Esophagus (tissue), 2 donors: Measurements from ENCODE around the gene NLRP1. TPM values are rescaled to one million over a fixed set of nuclear protein-coding genes. Genes with fewer than 3 reads are reported as not detected.
"Not testable (repeated sequence)": the region's sequence is repeated elsewhere in the genome, so short reads cannot be mapped to it uniquely, and the experiment has no call there.

Source experiments
- H3K27ac ChIP-seq, 2 donors: one replicate each; pipeline ENCODE4 v1.5.1; 2013; ENCODE audit warnings: low read depth in 2 of 2, mild to moderate bottlenecking in 2 of 2, inconsistent platforms in 1 of 2, low read length in 1 of 2, moderate library complexity in 1 of 2
- H3K27me3 ChIP-seq, 2 donors: one replicate each; pipeline ENCODE4 v1.6.1; 2013; ENCODE audit warnings: low read length in 2 of 2, control low read depth in 1 of 2, mild to moderate bottlenecking in 1 of 2; ENCODE audit not compliant: insufficient read depth in 2 of 2, control insufficient read depth in 1 of 2
- H3K36me3 ChIP-seq, 2 donors: one replicate each; pipeline ENCODE4 v1.6.1; 2013; ENCODE audit warnings: low read length in 1 of 2; ENCODE audit not compliant: control insufficient read depth in 2 of 2, insufficient read depth in 2 of 2
- H3K4me1 ChIP-seq, 2 donors: one replicate each; pipeline ENCODE4 v1.6.1; 2013; ENCODE audit warnings: low read length in 1 of 2; ENCODE audit not compliant: control insufficient read depth in 2 of 2, insufficient read depth in 2 of 2
- H3K4me3 ChIP-seq, 2 donors: one replicate each; pipeline ENCODE4 v1.5.1; 2013; ENCODE audit warnings: low read length in 2 of 2, mild to moderate bottlenecking in 2 of 2, low read depth in 1 of 2, moderate library complexity in 1 of 2
- H3K9me3 ChIP-seq, 2 donors: one replicate each; pipeline ENCODE4 v1.6.1; 2013; ENCODE audit warnings: mild to moderate bottlenecking in 2 of 2, low read depth in 1 of 2, low read length in 1 of 2, moderate library complexity in 1 of 2; ENCODE audit not compliant: control insufficient read depth in 2 of 2, insufficient read depth in 1 of 2
- WGBS, 2 donors: extraction: QIAGEN DNeasy Blood & Tissue Kit; methylation state at CpG; one replicate each; pipeline ENCODE4 v1.1.7; 2013; 5-methylcytosine and 5-hydroxymethylcytosine counted together
- polyA plus RNA-seq, 2 donors: library from polyadenylated mRNA; stranded (reverse); fragments of 200-250 nt; gene quantifications; one replicate each; pipeline ENCODE4 v1.2.3, GENCODE V29; 2013
- donor health status: healthy with polysubstance abuse.
- donor health status: Bipolar disorder and iron deficiency.

NLRP1 gene
- polyA plus RNA-seq, 2 donors, result 8.6 to 26.4 TPM

DNA sequence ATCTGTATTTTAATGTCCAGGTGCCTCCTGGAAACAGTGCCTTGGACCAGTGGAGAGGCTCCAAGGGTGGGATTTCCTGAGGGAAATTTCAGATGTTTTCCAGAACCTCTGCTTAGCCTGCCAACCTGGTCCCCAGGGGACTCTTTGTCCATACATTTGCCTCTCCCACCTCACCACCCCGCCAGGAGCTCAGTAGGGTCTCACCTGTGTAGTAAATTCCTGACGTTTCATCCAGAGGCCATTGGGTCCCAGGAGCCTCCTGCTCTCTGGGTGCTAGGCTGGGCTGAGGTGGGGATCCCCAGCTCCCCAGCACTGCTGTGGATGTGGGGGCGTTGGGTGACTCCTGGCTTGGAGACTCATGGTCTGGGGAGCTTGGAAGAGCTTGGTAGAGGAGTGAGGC is 2.7 kb downstream of the NLRP1 start:
- Histone ChIP-seq H3K27me3 (no peaks in the 10 kb centered on the region), H3K4me3 (no peak overlapping the region), H3K27ac (no peak overlapping the region), H3K9me3 (no peaks in the 10 kb centered on the region), H3K36me3 (peaks cover 0 to 4% of the 10 kb centered on the region in 2 donors), H3K4me1 (peaks cover 9 to 18% of the 10 kb centered on the region in 2 donors)
- WGBS, 2 donors, result 72 to 83% methylated on average over 3 of the region's 3 CpGs

DNA sequence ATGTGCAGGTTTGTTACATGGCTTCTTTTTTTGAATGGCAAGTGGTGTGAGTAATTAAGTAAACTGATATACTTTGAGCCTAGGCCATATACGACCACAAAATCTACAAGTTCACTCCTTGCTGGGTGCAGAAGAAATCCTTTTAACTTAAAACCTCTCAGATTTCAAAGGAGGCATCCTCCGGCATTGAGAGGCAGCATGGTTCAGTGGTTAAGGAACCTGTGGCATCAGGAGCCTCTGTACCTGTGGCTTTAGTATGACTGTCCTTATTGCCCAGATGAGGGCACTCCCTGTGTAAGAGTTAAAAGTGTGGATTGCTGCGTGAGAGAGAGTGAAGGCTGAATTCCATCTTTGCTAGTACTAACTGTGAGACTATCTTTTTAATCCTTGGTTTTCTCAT is 3.3 kb downstream of the NLRP1 start:
- Histone ChIP-seq H3K27me3 (no peaks in the 10 kb centered on the region), H3K9me3 (no peaks in the 10 kb centered on the region), H3K4me3 (no peak overlapping the region), H3K4me1 (peaks cover 9 to 18% of the 10 kb centered on the region in 2 donors), H3K36me3 (peaks cover 0 to 4% of the 10 kb centered on the region in 2 donors), H3K27ac (no peak overlapping the region)
- WGBS, 2 donors, result 45 to 54% methylated on average over 3 of the region's 3 CpGs

DNA sequence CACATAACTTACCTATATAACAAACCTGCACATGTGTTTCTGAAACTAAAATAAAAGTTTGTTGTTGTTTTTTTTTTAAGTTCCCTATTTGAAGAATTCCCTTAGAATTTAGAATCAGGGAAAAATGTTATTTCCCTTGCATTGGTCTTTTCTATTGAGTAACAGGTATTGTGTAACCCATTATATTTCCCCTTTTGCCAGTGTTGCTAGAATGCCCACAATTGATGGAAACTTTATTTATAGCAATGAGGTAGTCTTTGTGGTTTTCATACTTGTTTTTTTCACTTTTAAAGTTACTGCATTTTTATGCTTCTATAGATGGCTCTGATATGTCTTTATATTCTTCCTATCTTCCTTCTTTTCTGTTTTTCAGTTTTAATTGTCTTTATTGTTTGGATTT is 3.9 kb downstream of the NLRP1 start:
- Histone ChIP-seq H3K4me1 (peaks cover 9 to 18% of the 10 kb centered on the region in 2 donors), H3K36me3 (peaks cover 0 to 4% of the 10 kb centered on the region in 2 donors), H3K27me3 (no peaks in the 10 kb centered on the region), H3K27ac (no peak overlapping the region), H3K4me3 (no peak overlapping the region), H3K9me3 (no peaks in the 10 kb centered on the region)

DNA sequence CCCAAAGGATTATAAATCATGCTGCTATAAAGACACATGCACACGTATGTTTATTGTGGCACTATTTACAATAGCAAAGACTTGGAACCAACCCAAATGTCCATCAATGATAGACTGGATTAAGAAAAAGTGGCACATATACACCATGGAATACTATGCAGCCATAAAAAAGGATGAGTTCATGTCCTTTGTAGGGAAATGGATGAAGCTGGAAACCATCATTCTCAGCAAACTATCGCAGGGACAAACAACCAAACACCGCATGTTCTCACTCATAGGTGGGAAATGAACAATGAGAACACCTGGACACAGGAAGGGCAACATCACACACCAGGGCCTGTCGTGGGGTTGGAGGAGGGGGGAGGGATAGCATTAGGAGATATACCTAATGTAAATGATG is 5.5 kb downstream of the NLRP1 start:
- H3K27ac ChIP-seq, H3K36me3 ChIP-seq, H3K27me3 ChIP-seq, H3K9me3 ChIP-seq, H3K4me3 ChIP-seq: not testable (repeated sequence)
- WGBS, 2 donors, result 91 to 92% methylated on average over 3 to 4 of the region's 4 CpGs
- H3K4me1 ChIP-seq, result peaks cover 6 to 13% of the 10 kb centered on the region in 2 donors

DNA sequence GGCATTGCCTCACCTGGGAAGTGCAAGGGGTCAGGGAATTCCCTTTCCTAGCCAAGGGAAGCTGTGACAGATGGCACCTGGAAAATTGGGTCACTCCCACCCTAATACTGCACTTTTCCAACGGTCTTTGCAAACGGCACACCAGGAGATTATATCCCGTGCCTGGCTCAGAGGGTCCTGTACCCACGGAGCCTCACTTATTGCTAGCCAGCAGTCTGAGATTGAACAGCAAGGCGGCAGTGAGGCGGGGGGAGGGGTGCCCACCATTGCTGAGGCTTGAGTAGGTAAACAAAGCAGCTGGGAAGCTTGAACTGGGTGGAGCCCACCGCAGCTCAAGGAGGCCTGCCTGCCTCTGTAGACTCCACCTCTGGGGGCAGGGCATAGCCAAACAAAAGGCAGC is 11.3 kb downstream of the NLRP1 start:
- not testable (repeated sequence) for H3K27me3 ChIP-seq, H3K4me1 ChIP-seq, H3K36me3 ChIP-seq, H3K9me3 ChIP-seq, H3K4me3 ChIP-seq, H3K27ac ChIP-seq
- 93 to 98% methylated on average over 6 to 7 of the region's 7 CpGs for WGBS, 2 donors

DNA sequence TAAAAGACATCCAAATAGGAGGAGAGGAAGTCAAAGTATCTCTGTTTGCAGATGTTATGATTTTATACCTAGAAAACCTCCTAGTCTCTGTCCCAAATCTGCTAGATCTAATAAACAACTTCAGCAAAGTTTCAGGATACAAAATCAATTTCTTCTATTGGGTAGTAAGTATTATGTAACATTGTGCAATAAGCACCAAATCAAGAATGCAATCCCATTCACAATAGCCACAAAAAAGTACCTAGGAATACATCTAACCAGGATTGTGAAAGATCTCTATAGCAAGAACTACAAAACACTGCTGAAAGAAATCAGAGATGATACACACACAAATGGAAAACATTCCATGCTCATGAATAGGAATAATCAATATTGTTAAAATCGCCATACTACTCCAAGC is 13.0 kb downstream of the NLRP1 start:
- Histone ChIP-seq H3K4me1 (no peaks in the 10 kb centered on the region), H3K27me3 (no peaks in the 10 kb centered on the region), H3K27ac (no peak overlapping the region), H3K4me3 (no peak overlapping the region), H3K36me3 (peaks cover 0 to 3% of the 10 kb centered on the region in 2 donors), H3K9me3 (peaks cover 0 to 3% of the 10 kb centered on the region in 2 donors)
- 81 to 99% methylated on average over 1 of the region's 1 CpG for WGBS, 2 donors

DNA sequence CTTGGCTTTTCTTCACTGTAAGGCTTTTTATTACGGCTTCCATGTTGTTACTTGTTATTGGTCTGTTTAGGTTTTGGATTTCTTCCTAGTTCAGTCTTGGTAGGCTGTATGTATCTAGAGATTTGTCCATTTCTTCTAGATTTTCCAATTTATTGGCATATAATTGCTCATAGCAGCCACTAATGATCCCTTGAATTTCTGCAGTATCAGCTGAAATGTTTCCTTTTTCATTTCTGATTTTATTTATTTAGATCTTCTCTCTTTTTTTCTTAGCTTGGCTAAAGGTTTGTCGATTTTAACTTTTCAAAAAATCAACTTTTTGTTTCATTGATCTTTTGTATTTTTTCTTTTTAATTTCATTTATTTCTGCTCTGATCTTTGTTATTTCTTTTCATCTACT is 18.5 kb downstream of the NLRP1 start:
- Histone ChIP-seq H3K4me1 (no peaks in the 10 kb centered on the region), H3K9me3 (no peaks in the 10 kb centered on the region), H3K4me3 (no peak overlapping the region), H3K27ac (no peak overlapping the region), H3K36me3 (peaks cover 0 to 3% of the 10 kb centered on the region in 2 donors), H3K27me3 (no peaks in the 10 kb centered on the region)
- 73 to 92% methylated on average over 2 of the region's 2 CpGs for WGBS, 2 donors

DNA sequence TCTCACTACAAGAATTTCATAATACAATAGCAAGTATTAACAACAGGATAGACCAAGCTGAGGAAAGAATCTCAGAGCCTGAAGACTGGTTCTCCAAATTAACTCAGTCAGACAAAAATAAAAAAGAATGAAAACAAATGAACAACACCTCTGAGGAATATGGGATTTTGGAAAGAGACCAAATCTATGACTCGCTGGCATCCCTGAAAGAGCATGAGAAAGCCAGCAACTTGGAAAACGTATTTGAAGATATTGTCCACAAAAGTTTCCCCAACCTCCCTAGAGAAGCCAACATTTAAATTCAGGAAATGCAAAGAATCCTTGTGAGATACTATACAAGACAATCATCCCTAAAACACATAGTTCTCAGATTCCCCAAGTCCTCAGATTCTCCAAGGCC is 20.9 kb downstream of the NLRP1 start:
- Histone ChIP-seq H3K36me3 (peaks cover 7 to 11% of the 10 kb centered on the region in 2 donors), H3K4me3 (no peak overlapping the region), H3K4me1 (no peaks in the 10 kb centered on the region), H3K9me3 (no peaks in the 10 kb centered on the region), H3K27ac (no peak overlapping the region), H3K27me3 (no peaks in the 10 kb centered on the region)
- WGBS, 2 donors, result 47 to 49% methylated on average over 2 of the region's 2 CpGs

DNA sequence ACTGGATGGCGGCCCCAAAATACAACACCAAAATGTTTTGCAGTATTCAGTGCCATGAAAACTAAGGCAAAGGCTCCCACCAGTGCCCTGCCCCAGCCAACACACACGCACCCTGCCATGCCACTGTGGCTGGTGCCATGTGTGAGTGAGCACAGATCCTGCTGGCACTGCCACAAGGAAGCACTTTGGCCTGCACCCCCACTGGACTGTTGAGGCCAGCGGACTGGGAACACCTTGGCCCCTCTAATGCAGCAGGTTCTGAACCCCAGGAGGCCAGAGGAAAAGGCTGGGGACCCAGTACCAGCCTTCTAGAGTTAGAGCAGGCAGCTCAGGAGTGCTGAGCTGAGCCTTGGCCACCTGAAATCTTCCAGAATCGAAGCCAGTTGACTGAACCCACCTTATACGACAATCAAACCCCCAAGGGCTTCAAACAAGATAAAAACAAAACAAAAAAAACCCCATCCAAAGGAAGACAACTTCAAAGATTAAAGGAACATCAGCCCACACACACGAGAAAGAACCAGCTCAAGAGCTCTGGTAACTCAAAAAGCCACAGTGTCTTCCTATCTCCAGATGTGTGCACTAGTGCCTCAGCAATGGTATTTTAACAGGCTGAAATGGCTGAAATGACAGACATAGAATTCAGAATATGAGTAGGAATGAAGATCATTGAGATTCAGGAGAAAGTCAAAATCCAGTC is 21.5 kb downstream of the NLRP1 start:
- 80 to 83% methylated on average over 6 of the region's 6 CpGs for WGBS, 2 donors
- Histone ChIP-seq H3K4me1 (no peaks in the 10 kb centered on the region), H3K4me3 (no peak overlapping the region), H3K27me3 (no peaks in the 10 kb centered on the region), H3K36me3 (peaks cover 9 to 17% of the 10 kb centered on the region in 2 donors), H3K27ac (no peak overlapping the region), H3K9me3 (no peaks in the 10 kb centered on the region)
